Measurements from ENCODE around the gene LIPE.

LIPE gene

DNA sequence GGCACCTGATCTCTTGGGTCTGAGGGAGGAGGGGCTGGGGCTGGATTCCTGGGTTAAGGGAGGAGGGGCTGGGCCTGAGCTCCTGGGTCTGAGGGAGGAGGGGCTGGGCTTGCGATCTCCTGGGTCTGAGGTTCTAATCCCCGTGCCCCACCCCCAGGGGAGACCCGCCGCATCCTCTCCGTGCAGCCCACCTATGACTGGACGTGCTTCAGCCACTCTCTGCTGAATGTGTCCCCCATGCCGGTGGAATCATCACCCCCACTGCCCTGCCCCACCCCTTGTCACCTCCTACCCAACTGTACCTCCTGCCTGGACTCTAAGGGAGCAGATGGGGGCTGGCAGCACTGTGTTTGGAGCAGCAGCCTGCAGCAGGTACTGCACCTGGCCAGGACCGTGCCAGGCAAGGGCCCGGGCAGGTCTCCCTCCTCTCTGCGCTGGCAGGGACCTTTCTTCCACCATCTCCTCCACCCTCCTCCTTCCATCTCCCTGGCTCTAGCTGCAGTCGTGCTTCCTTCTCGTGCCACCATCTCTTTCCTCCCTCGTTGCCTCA is 64.2 kb downstream of the LIPE start:
- no peak for TF ChIP-seq JUND (IDR thresholded peaks at IDR 0.05; ENCODE audit: low read depth)
- in situ Hi-C loops (cut with HindIII; ENCODE audit: low pct_unique_long_range_greater_than_20kb, low sequenced_read_pairs): no loop called here
- DNase-seq (ENCODE audit: low read depth in 1 of 2, low spot score in 1 of 2): no peak

DNA sequence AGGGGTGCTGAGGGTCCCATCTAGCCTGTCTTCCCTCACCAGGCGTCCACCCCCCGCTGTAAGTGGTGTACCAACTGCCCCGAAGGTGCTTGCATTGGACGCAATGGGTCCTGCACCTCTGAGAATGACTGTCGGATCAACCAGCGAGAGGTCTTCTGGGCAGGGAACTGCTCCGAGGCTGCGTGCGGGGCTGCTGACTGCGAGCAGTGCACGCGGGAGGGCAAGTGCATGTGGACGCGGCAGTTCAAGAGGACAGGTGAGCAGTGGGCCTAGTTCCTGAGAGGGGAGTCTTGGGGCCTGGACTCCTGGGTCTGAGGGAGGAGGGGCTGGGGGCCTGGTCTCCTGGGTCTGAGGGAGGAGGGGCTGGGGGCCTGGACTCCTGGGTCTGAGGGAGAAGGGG is 64.8 kb downstream of the LIPE start:
- DNase-seq (ENCODE audit: low read depth in 1 of 2, low spot score in 1 of 2): no peak
- no peak for TF ChIP-seq JUND (IDR thresholded peaks at IDR 0.05; ENCODE audit: low read depth)
- in situ Hi-C loops (cut with HindIII; ENCODE audit: low pct_unique_long_range_greater_than_20kb, low sequenced_read_pairs): no loop called here

DNA sequence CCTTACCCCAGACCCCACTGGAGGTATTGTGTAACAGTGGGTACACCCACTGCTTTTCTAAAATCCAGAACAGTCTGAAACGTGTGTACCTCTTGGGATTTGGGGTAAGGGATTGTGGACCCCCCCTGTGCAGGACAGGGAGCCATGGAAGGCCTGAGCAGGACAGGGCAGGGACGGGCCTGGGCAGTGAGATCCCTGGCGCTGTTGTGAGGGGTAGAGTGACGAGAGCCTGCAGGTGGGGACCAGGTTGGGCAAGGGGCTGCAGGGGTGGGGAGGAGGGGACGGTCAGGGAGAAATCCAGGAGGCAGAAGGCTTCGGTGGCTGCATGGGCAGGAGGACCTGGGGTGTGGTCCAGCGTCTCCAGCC is 65.7 kb downstream of the LIPE start:
- in situ Hi-C loops (cut with HindIII; ENCODE audit: low pct_unique_long_range_greater_than_20kb, low sequenced_read_pairs): no loop called here
- no peak for TF ChIP-seq JUND (IDR thresholded peaks at IDR 0.05; ENCODE audit: low read depth)
- DNase-seq (ENCODE audit: low read depth in 1 of 2, low spot score in 1 of 2): no peak

DNA sequence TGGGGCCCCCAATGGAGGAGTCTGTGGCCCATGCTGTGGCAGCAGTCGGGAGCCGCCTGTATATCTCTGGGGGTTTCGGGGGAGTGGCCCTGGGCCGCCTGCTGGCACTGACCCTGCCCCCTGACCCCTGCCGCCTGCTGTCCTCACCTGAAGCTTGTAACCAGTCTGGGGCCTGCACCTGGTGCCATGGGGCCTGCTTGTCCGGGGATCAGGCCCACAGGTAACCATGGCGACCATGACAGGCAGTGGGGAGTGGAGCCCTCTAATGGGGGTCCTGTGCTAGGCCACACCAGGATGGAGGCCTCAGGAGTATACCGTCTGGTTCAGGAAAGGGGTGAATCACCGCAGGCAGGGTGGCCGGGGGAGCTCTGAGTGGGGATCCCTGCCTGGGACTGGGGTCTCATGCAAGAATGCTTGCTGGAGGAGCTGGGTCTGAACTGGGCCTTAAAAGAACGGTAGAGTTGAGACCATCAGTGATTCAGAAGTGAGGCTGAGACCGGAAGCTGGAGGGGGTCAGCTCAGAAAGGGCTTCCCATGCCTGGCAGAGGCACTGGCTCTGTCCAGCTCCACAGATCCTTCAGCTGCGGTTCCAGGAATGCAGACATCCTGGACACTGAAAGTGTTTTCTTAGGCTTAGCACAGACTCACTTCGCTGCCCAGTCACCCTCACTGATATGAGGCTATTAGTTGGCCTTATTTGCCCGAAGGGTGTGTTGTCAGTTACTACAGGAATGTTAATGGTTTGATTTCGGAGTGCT is 66.2 kb downstream of the LIPE start:
- DNase-seq (ENCODE audit: low read depth in 1 of 2, low spot score in 1 of 2): no peak
- TF ChIP-seq JUND (IDR thresholded peaks at IDR 0.05; ENCODE audit: low read depth): no peak
- in situ Hi-C loops (cut with HindIII; ENCODE audit: low pct_unique_long_range_greater_than_20kb, low sequenced_read_pairs): no loop called here

DNA sequence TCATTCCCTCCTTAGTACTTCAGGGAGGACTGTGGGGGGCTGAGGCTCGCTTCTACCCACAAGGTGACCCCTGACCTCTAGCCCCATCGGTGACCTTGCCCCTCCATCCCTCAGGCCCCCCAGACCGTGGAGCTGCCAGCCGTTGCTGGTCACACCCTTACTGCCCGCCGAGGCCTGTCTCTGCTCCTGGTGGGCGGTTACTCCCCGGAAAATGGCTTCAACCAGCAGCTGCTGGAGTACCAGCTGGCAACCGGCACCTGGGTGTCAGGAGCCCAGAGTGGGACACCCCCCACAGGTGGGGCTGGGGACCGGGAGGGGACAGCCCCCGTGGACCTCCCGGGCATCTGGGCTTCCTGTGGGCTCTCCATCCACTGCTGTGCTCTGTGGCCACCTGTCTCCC is 69.9 kb downstream of the LIPE start:
- no peak for DNase-seq (ENCODE audit: low read depth in 1 of 2, low spot score in 1 of 2)
- TF ChIP-seq JUND (IDR thresholded peaks at IDR 0.05; ENCODE audit: low read depth): no peak
- in situ Hi-C loops (cut with HindIII; ENCODE audit: low pct_unique_long_range_greater_than_20kb, low sequenced_read_pairs): no loop called here

DNA sequence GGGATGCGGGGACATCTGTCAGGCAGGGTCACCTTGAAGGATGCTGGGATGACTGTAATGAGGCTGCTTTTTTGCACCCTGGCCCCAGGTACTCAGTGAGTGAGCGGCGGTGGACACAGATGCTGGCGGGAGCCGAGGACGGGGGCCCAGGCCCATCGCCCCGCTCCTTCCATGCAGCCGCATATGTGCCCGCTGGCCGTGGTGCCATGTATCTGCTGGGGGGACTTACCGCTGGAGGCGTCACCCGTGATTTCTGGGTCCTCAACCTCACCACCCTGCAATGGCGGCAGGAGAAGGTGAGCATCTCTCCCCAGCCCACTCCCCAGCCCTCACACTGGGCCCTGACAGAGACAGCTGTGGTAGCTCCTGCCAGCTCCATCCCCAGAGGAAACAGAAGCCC is 70.5 kb downstream of the LIPE start:
- DNase-seq (ENCODE audit: low read depth in 1 of 2, low spot score in 1 of 2): no peak
- in situ Hi-C loops (cut with HindIII; ENCODE audit: low pct_unique_long_range_greater_than_20kb, low sequenced_read_pairs): no loop called here

DNA sequence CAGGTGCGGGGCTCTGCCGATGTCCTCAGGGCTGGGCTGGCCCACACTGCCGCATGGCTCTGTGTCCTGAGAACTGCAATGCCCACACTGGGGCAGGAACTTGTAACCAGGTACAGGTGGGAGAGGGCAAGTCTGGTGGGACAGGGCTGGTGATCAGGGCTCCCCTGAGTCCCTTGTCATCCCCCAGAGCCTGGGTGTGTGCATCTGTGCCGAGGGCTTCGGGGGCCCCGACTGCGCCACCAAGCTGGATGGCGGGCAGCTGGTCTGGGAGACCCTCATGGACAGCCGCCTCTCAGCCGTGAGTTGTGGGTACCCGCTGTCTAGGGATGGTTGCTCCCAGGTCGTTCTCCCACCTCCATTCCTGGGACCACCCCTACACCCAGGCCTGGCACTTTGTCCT is 71.3 kb downstream of the LIPE start:
- in situ Hi-C loops (cut with HindIII; ENCODE audit: low pct_unique_long_range_greater_than_20kb, low sequenced_read_pairs): no loop called here
- no peak for TF ChIP-seq JUND (IDR thresholded peaks at IDR 0.05; ENCODE audit: low read depth)
- DNase-seq (ENCODE audit: low read depth in 1 of 2, low spot score in 1 of 2): no peak

More for the DNA sequence above, 70.5 kb downstream of the LIPE start:
- no peak for TF ChIP-seq JUND (IDR thresholded peaks at IDR 0.05; ENCODE audit: low read depth)

DNA sequence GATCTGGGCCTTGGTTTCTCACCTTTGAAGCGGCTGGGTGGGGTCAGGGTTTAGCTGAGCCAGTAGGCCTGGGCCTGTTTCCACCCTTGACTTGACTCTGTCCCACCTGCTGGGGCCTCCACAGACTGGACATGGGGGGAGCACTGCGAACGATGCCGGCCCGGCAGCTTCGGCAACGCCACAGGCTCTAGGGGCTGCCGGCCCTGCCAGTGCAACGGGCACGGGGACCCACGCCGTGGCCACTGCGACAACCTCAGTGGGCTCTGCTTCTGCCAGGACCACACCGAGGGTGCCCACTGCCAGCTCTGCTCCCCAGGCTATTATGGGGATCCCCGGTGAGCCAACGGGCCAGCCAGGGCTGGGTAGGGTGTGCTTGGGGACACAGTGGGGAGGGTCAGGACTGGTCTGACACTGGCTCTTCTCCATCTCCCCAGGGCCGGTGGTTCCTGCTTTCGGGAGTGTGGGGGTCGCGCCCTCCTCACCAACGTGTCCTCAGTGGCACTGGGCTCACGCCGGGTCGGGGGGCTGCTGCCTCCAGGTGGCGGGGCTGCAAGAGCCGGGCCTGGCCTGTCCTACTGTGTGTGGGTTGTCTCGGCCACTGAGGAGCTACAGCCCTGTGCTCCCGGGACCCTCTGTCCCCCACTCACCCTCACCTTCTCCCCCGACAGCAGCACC is 73.7 kb downstream of the LIPE start:
- DNase-seq (ENCODE audit: low read depth in 1 of 2, low spot score in 1 of 2): no peak
- in situ Hi-C loops (cut with HindIII; ENCODE audit: low pct_unique_long_range_greater_than_20kb, low sequenced_read_pairs): no loop called here
- TF ChIP-seq JUND (IDR thresholded peaks at IDR 0.05; ENCODE audit: low read depth): no peak

DNA sequence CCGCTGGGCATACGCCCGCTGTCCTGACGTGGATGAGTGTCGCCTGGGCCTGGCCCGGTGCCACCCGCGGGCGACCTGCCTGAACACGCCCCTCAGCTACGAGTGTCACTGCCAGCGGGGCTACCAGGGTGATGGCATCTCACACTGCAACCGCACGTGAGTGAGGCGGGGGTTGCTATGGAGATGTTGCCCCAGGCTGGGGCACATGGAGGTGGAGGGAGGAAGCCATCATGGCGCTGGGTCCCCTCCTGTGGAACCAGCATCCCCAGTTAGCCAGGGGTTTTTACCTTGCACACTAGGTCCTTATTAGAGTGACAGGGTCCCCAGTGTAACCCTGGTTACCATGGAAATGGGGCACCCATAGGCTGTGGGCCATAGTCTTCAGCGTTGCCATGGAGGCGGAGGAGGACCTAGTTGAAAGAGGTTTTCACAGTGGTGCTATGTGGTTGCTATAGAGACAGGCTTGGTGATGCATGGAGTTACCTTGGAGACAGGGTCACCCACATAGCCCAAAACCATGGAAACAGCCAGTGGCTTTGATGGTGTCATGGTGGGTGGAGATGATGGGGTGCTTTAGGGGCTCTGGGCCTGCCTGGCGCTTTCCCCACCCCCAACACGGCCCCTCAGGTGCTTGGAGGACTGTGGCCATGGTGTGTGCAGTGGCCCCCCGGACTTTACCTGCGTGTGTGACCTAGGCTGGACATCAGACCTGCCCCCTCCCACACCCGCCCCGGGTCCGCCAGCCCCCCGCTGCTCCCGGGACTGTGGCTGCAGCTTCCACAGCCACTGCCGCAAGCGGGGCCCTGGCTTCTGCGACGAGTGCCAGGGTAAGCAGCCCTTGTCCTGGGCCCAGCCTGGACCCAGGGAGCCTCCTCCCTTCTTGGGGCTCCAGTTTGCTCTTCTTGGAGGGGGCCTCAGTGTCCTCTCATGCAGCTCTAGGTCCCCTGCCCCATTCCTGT is 74.6 kb downstream of the LIPE start:
- DNase-seq (ENCODE audit: low read depth in 1 of 2, low spot score in 1 of 2): peak in 1 of 2 experiments; percentile 5
- in situ Hi-C loops (cut with HindIII; ENCODE audit: low pct_unique_long_range_greater_than_20kb, low sequenced_read_pairs): no loop called here
- TF ChIP-seq JUND (IDR thresholded peaks at IDR 0.05; ENCODE audit: low read depth): no peak
